PC-3 (cell line): ENCODE data around the gene PLPP7.

Experiments used
- CTCF ChIP-seq: fragments of 300-600 bp; sonication (generic); conservative IDR thresholded peaks from 2 replicates; pipeline ENCODE4 v1.5.1; 2017; ENCODE audit warnings: antibody characterized with exemption, low read depth, mild to moderate bottlenecking, low read length
- EZH2phosphoT487 ChIP-seq: fragments of 300-600 bp; sonication (generic); IDR thresholded peaks from 2 replicates; pipeline ENCODE4 v1.6.1; 2018; ENCODE audit warnings: mild to moderate bottlenecking, antibody characterized with exemption, low read length, borderline replicate concordance

GRCh38 chr9:131262327-131263032 lies 27.0 kb upstream of the PLPP7 start:
- TF ChIP-seq CTCF (no peak), EZH2phosphoT487 (no peak)
